Cardiac muscle cell (in vitro differentiated cells and primary cell): ENCODE measurements around the gene NEDD1. TPM values are rescaled to one million over a fixed set of nuclear protein-coding genes. Genes with fewer than 3 reads are reported as not detected.

Experiments
- DNase-seq, 2 donors: peaks; one replicate each; pipeline versions ENCODE4 v3.0.0 to v3.0.0-alpha.2; 2010 to 2017; ENCODE audit warnings: low read depth in 1 of 2, low spot score in 1 of 2
- H3K27ac ChIP-seq: fragments of 200-600 bp; sonication (generic); 2 replicates; pipeline ENCODE4 v1.5.1; 2016
- H3K27me3 ChIP-seq: fragments of 200-600 bp; sonication (generic); 2 replicates; pipeline ENCODE4 v1.6.0; 2016; ENCODE audit warnings: control low read depth
- H3K36me3 ChIP-seq: fragments of 200-600 bp; sonication (generic); 2 replicates; pipeline ENCODE4 v1.5.1; 2016; ENCODE audit warnings: control low read depth
- H3K4me1 ChIP-seq: fragments of 200-600 bp; sonication (generic); 2 replicates; pipeline ENCODE4 v1.8.1; 2017; ENCODE audit warnings: low read depth, mild to moderate bottlenecking, mixed run types
- H3K4me3 ChIP-seq: fragments of 200-600 bp; sonication (generic); 2 replicates; pipeline ENCODE4 v1.5.1; 2016; ENCODE audit warnings: mild to moderate bottlenecking
- H3K9me3 ChIP-seq: fragments of 200-600 bp; sonication (generic); 2 replicates; pipeline ENCODE4 v1.5.1; 2017; ENCODE audit warnings: low read depth, mild to moderate bottlenecking, control low read depth
- CTCF ChIP-seq: IDR thresholded peaks from 2 replicates; pipeline ENCODE4 v1.5.1; 2012; ENCODE audit warnings: low read depth, mild to moderate bottlenecking, low read length
- polyA plus RNA-seq: library from polyadenylated mRNA; unstranded; fragments of >200 nt; fragmentation: Nextera tagmentation; extraction: Ambion mirVana; gene quantifications from 2 replicates; pipeline ENCODE4 v1.2.1, GENCODE V29; 2016
- total RNA-seq: library from RNA; depleted of rRNA; stranded (reverse); fragments of >200 nt; gene quantifications from 2 replicates; pipeline ENCODE4 v1.2.3, GENCODE V29; 2016

Gene NEDD1
- total and polyA plus RNA-seq, 2 experiments from 2014 or later: 19.2 to 22.0 TPM

- DNase-seq: peak in 1 of 2 donors; percentile 20
- Histone ChIP-seq H3K36me3 (no peaks in the 10 kb centered on the region), H3K4me1 (no peaks in the 10 kb centered on the region), H3K27ac (no peak overlapping the region), H3K4me3 (no peak overlapping the region), H3K27me3 (no peaks in the 10 kb centered on the region), H3K9me3 (no peaks in the 10 kb centered on the region)
- no peak for TF ChIP-seq CTCF
Observed at GRCh38 chr12:96901175-96901574, 5.9 kb upstream of the NEDD1 start.

- Histone ChIP-seq H3K27me3 (no peaks in the 10 kb centered on the region), H3K4me1 (no peaks in the 10 kb centered on the region), H3K36me3 (no peaks in the 10 kb centered on the region), H3K27ac (no peak overlapping the region), H3K9me3 (no peaks in the 10 kb centered on the region), H3K4me3 (no peak overlapping the region)
- DNase-seq: no peak
- TF ChIP-seq CTCF: no peak
Observed at GRCh38 chr12:96902076-96902475, 5.0 kb upstream of the NEDD1 start.

GRCh38 chr12:96906498-96906848 is 584 bp upstream of the NEDD1 start:
- Histone ChIP-seq H3K36me3 (no peaks in the 10 kb centered on the region), H3K4me3 (peak overlapping the region; percentile 50), H3K27ac (no peak overlapping the region), H3K27me3 (no peaks in the 10 kb centered on the region), H3K4me1 (peaks cover 29% of the 10 kb centered on the region), H3K9me3 (no peaks in the 10 kb centered on the region)
- DNase-seq: no peak
- no peak for TF ChIP-seq CTCF

- no peaks in the 10 kb centered on the region for H3K9me3 ChIP-seq
- H3K36me3 ChIP-seq: no peaks in the 10 kb centered on the region
- no peak for TF ChIP-seq CTCF
- DNase-seq: peak; percentile 29 to 49
- H3K27ac ChIP-seq: peak overlapping the region; percentile 57
- peaks cover 42% of the 10 kb centered on the region for H3K4me1 ChIP-seq
- peak overlapping the region; percentile 50 for H3K4me3 ChIP-seq
- no peaks in the 10 kb centered on the region for H3K27me3 ChIP-seq
Observed at GRCh38 chr12:96907671-96908422, 790 bp downstream of the NEDD1 start.

GRCh38 chr12:96908423-96908675 is 1.3 kb downstream of the NEDD1 start:
- Histone ChIP-seq H3K27me3 (no peaks in the 10 kb centered on the region), H3K4me1 (peaks cover 45% of the 10 kb centered on the region), H3K27ac (peak overlapping the region; percentile 57), H3K4me3 (peak overlapping the region; percentile 50), H3K9me3 (no peaks in the 10 kb centered on the region), H3K36me3 (no peaks in the 10 kb centered on the region)
- DNase-seq: no peak
- TF ChIP-seq CTCF: no peak
